Endothelial cell of umbilical vein (primary cell): Measurements from ENCODE around the gene POLE. TPM values are rescaled to one million over a fixed set of nuclear protein-coding genes. Genes with fewer than 3 reads are reported as not detected.

Experiments
- BruUV-seq: library from RNA; stranded (reverse); fragments of 400-500 nt; replicated peaks from 2 replicates; lab custom pipeline; 2021; lab: Mats Ljungman, UMichigan
- CTCF ChIA-PET: fragments of 300-600, 350-600 bp; sonication (Branson Sonifier 250); formaldehyde crosslinking; loops from one replicate; lab custom pipeline; 2021; ENCODE audit warnings: antibody characterized with exemption, inconsistent platforms; lab: Charles Lee
- POLR2A ChIA-PET: fragments of 300-600, 350-600 bp; sonication (Branson Sonifier 250); formaldehyde crosslinking; loops from one replicate; lab custom pipeline; 2021; ENCODE audit warnings: antibody characterized with exemption, inconsistent platforms; lab: Charles Lee
- DNase-seq: peaks from one replicate; pipeline ENCODE4 v3.0.0-alpha.2; 2011; ENCODE audit warnings: low read depth, low spot score
- FAIRE-seq: peaks from 2 replicates; lab custom pipeline; 2011; peaks lifted over from hg19 to GRCh38; lab: Jason Lieb, UNC
- H2AFZ ChIP-seq: 2 replicates; pipeline ENCODE4 v1.6.0; 2012; ENCODE audit warnings: low read depth, low read length, control low read depth, inconsistent platforms
- H3K27ac ChIP-seq: 2 replicates; pipeline ENCODE4 v1.5.1; 2011; ENCODE audit warnings: low read depth, mild to moderate bottlenecking, control low read depth, low read length, moderate library complexity; ENCODE audit not compliant: insufficient read depth
- H3K27me3 ChIP-seq, 2 experiments: 2 replicates each; pipeline versions ENCODE4 v1.6.0 to v1.6.1; 2011; ENCODE audit warnings: low read length in 2 of 2, mixed read lengths in 1 of 2; ENCODE audit not compliant: control insufficient read depth in 2 of 2, insufficient read depth in 2 of 2
- H3K36me3 ChIP-seq, 2 experiments: 2 replicates in 1 of 2; 3 replicates in 1 of 2; pipeline ENCODE4 v1.5.1; 2011; ENCODE audit warnings: low read length in 2 of 2, mild to moderate bottlenecking in 1 of 2, moderate library complexity in 1 of 2; ENCODE audit not compliant: control insufficient read depth in 2 of 2, insufficient read depth in 2 of 2; ENCODE audit errors: extremely low read depth in 1 of 2
- H3K4me1 ChIP-seq: 3 replicates; pipeline ENCODE4 v1.5.1; 2011; ENCODE audit warnings: mild to moderate bottlenecking, low read length; ENCODE audit not compliant: control insufficient read depth, insufficient read depth; ENCODE audit errors: extremely low read depth
- H3K4me2 ChIP-seq: 2 replicates; pipeline ENCODE4 v1.6.1; 2011; ENCODE audit warnings: low read length, control low read depth, mixed read lengths; ENCODE audit not compliant: insufficient read depth
- H3K4me3 ChIP-seq, 3 experiments: fragments of 200-600 bp in 1 of 3; sonication (generic), shearing (Covaris generic) in 1 of 3; replicated peaks in 1 of 3; 2 replicates each; pipeline ENCODE4 v1.5.1; 2011 to 2016; ENCODE audit warnings: control low read depth in 3 of 3, low read length in 3 of 3, mild to moderate bottlenecking in 2 of 3, inconsistent platforms in 1 of 3, low read depth in 1 of 3, moderate library complexity in 1 of 3; ENCODE audit not compliant: insufficient read depth in 1 of 3
- H3K79me2 ChIP-seq: 2 replicates; pipeline ENCODE4 v1.6.0; 2012; ENCODE audit warnings: low read length, inconsistent platforms; ENCODE audit not compliant: control insufficient read depth, insufficient read depth
- H3K9ac ChIP-seq: replicated peaks from 2 replicates; pipeline ENCODE3; 2011; ENCODE audit warnings: low read length, control low read depth; ENCODE audit not compliant: insufficient read depth; ENCODE audit errors: extremely low read depth
- H3K9me1 ChIP-seq: replicated peaks from 3 replicates; pipeline ENCODE4 v1.6.0; 2011; ENCODE audit warnings: mild to moderate bottlenecking, low read length; ENCODE audit not compliant: control insufficient read depth, insufficient read depth; ENCODE audit errors: extremely low read depth
- H3K9me3 ChIP-seq: replicated peaks from 2 replicates; pipeline ENCODE4 v1.5.1; 2012; ENCODE audit warnings: low read length, inconsistent platforms; ENCODE audit not compliant: control insufficient read depth, insufficient read depth
- H4K20me1 ChIP-seq: replicated peaks from 2 replicates; pipeline ENCODE3; 2011; ENCODE audit warnings: mild to moderate bottlenecking, low read length; ENCODE audit not compliant: control insufficient read depth, insufficient read depth; ENCODE audit errors: extremely low read depth
- EZH2 ChIP-seq: IDR thresholded peaks from 2 replicates; pipeline ENCODE4 v1.6.1; 2012; ENCODE audit warnings: borderline replicate concordance, low read depth, mild to moderate bottlenecking, moderate library complexity, low read length, inconsistent platforms; ENCODE audit not compliant: severe bottlenecking
- FOS ChIP-seq: IDR thresholded peaks from 2 replicates; pipeline ENCODE4 v1.6.1; 2011; ENCODE audit warnings: mild to moderate bottlenecking, low read length, moderate library complexity, borderline replicate concordance; ENCODE audit not compliant: insufficient read depth
- GATA2 ChIP-seq: IDR thresholded peaks from 2 replicates; pipeline ENCODE4 v1.7.0; 2011; ENCODE audit warnings: low read depth, mild to moderate bottlenecking, moderate library complexity, mixed read lengths, low read length; ENCODE audit not compliant: insufficient read length, insufficient read depth
- JUN ChIP-seq: IDR thresholded peaks from 2 replicates; pipeline ENCODE4 v1.6.1; 2011; ENCODE audit warnings: borderline replicate concordance, low read depth; ENCODE audit not compliant: insufficient read length, insufficient read depth
- MYC ChIP-seq: IDR thresholded peaks from one replicate; pipeline ENCODE4 v1.6.1; 2011; ENCODE audit warnings: mild to moderate bottlenecking, low read depth, low read length
- POLR2A ChIP-seq: IDR thresholded peaks from 2 replicates; pipeline ENCODE4 v1.6.1; 2012; ENCODE audit warnings: low read depth, mild to moderate bottlenecking, control low read depth, low read length
- POLR2AphosphoS5 ChIP-seq: IDR thresholded peaks from 2 replicates; pipeline ENCODE4 v1.6.1; 2012; ENCODE audit warnings: low read depth, mild to moderate bottlenecking, control low read depth, low read length, moderate library complexity; ENCODE audit not compliant: insufficient read depth
- dilution Hi-C: fragments of 300-500 bp; cut with MboI; formaldehyde crosslinking; loops from one replicate; pipeline ENCODE4 v1.15.0; 2019; ENCODE audit warnings: low sequenced_read_pairs; ENCODE audit not compliant: extremely low pct_ligation_motif_present
- intact Hi-C: fragments of 100-400 bp; cut with micrococcal nuclease; formaldehyde crosslinking; loops from one replicate; pipeline ENCODE4 v1.10.0; 2022
- polyA plus RNA-seq, 4 experiments: library from polyadenylated mRNA; depleted of rRNA in 3 of 4; stranded (reverse) in 3 of 4; unstranded in 1 of 4; fragments of >200 nt; gene quantifications; 2 replicates each; pipeline versions ENCODE4 v1.2.1 to v1.2.3, GENCODE V29; 2011 to 2012; ENCODE audit warnings: missing spikeins in 1 of 4
- total RNA-seq: library from RNA; stranded (reverse); gene quantifications from 2 replicates; pipeline ENCODE4 v1.2.3, GENCODE V29; 2021
- TF ChIP-seq, protein P1 (sequence below): IDR thresholded peaks from 2 replicates; pipeline ENCODE4 v1.6.1; 2011; ENCODE audit not compliant: insufficient read depth, insufficient read length
- TF ChIP-seq, protein P2 (sequence below), 2 donors: IDR thresholded peaks; 1 replicate in 1 of 2; 2 replicates in 1 of 2; pipeline ENCODE4 v1.5.1; 2011; ENCODE audit warnings: low read length in 2 of 2, mild to moderate bottlenecking in 2 of 2, moderate library complexity in 2 of 2, control low read depth in 1 of 2, inconsistent platforms in 1 of 2, low read depth in 1 of 2; ENCODE audit not compliant: insufficient read depth in 1 of 2; ENCODE audit errors: extremely low read depth in 1 of 2

POLE gene
- total and polyA plus RNA-seq, 2 donors (not counting 3 experiments of a cell fraction or from before 2014, with no cell fraction given): 22.9 to 82.7 TPM

DNA sequence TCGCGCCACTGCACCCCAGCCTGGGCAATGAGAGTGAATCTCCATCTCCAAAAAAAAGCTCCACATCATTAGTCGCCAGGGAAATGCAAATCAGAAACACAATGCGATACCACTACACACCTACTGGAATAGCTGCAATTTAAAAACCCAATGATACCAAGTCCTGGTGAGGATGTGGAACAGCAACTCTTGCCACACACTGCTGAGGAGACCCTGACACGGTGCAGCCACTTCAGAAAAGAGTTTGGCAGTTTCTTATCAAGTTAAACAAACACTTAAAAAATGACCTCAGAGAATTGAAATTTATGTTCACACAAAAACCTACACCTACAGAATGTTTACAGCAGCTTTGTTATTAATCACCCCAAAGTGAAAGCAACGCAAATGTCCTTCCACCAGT lies 56.5 kb downstream of the POLE start:
- Histone ChIP-seq H3K79me2 (no peaks in the 10 kb centered on the region), H3K4me1 (no peaks in the 10 kb centered on the region), H3K27me3 (no peaks in the 10 kb centered on the region), H3K4me3 (no peak overlapping the region), H3K36me3 (peaks cover 2 to 10% of the 10 kb centered on the region in 2 experiments), H2AFZ (no peak overlapping the region), H3K9me3 (no peaks in the 10 kb centered on the region), H4K20me1 (no peaks in the 10 kb centered on the region), H3K9me1 (no peaks in the 10 kb centered on the region), H3K9ac (no peak overlapping the region), H3K27ac (no peak overlapping the region), H3K4me2 (no peak overlapping the region)
- dilution Hi-C loops (no loop called here), intact Hi-C loops (no loop called here)
- TF ChIP-seq GATA2 (no peak), FOS (no peak), EZH2 (no peak), POLR2AphosphoS5 (no peak), JUN (no peak), MYC (no peak), POLR2A (no peak)
- TF ChIP-seq, protein P1, sequence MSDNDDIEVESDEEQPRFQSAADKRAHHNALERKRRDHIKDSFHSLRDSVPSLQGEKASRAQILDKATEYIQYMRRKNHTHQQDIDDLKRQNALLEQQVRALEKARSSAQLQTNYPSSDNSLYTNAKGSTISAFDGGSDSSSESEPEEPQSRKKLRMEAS: no peak
- TF ChIP-seq, protein P2, sequence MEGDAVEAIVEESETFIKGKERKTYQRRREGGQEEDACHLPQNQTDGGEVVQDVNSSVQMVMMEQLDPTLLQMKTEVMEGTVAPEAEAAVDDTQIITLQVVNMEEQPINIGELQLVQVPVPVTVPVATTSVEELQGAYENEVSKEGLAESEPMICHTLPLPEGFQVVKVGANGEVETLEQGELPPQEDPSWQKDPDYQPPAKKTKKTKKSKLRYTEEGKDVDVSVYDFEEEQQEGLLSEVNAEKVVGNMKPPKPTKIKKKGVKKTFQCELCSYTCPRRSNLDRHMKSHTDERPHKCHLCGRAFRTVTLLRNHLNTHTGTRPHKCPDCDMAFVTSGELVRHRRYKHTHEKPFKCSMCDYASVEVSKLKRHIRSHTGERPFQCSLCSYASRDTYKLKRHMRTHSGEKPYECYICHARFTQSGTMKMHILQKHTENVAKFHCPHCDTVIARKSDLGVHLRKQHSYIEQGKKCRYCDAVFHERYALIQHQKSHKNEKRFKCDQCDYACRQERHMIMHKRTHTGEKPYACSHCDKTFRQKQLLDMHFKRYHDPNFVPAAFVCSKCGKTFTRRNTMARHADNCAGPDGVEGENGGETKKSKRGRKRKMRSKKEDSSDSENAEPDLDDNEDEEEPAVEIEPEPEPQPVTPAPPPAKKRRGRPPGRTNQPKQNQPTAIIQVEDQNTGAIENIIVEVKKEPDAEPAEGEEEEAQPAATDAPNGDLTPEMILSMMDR (IDR thresholded peaks at IDR 0.05; ENCODE audit: extremely low read depth in 1 of 2, insufficient read depth in 1 of 2, low read depth in 1 of 2, low read length in 2 of 2): no peak
- ChIA-PET CTCF (interaction anchor here (2.6 to 2.7 kb wide), 2 partner anchors 8 to 16 kb away, joined by 7 to 10 read pairs; no protein-coding TSS in a partner anchor), POLR2A (no interaction called here)
- no TSS peak for BruUV-seq
- DNase-seq (no peak), FAIRE-seq (no peak)
